ENCODE measurements around the gene C22orf39. TPM values are rescaled to one million over a fixed set of nuclear protein-coding genes. Genes with fewer than 3 reads are reported as not detected.

The C22orf39 gene
- total RNA-seq, 1 experiment from 2014 or later = 19.3 TPM

DNA sequence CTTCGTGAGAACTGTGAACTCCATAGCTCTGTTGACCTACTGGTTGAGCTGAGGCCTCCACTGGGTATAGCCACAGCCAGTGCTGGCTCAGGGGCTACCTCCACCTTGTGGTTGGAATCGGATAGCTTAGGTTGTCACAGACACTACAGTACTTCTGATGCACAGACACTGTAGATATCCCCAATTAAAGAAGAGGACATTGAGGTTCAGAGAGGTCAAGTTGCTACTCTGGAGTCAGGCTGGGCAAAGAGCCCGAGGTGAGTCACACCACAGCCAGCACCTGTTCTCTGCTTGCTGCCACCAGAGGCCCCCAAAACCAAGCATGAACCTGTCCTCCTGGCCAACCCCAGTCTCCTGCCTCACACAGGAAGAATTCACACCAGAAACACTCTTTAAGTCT is 26.1 kb upstream of the C22orf39 start:
- H3K9me3 Mint-ChIP-seq = no peaks in the 10 kb centered on the region
- Histone ChIP-seq H3K79me1 (ENCODE audit: insufficient read depth, low read depth, low read length, poor library complexity, severe bottlenecking) (peaks cover 3% of the 10 kb centered on the region), H3K9me3 (ENCODE audit: control insufficient read depth, low read depth, low read length) (no peaks in the 10 kb centered on the region), H3K18ac (ENCODE audit: insufficient read length, low read depth, low read length) (no peak overlapping the region), H2BK15ac (ENCODE audit: low read depth, low read length) (no peak overlapping the region), H2BK5ac (ENCODE audit: insufficient read length, low read length) (no peak overlapping the region), H3T11ph (ENCODE audit: low read length) (no peak overlapping the region), H3K4ac (ENCODE audit: low read depth, low read length) (no peak overlapping the region), H3K27me3 (ENCODE audit: insufficient read depth, low read length) (no peaks in the 10 kb centered on the region), H3K79me2 (ENCODE audit: insufficient read depth, low read length) (peaks cover 14% of the 10 kb centered on the region; the same call in 1 of the 2 replicates), H4K20me1 (ENCODE audit: control insufficient read depth, insufficient read depth, insufficient read length) (no peaks in the 10 kb centered on the region), H3K23ac (ENCODE audit: insufficient read length, low read depth, low read length) (no peak overlapping the region), H2AK5ac (ENCODE audit: insufficient read length, low read length) (no peak overlapping the region), H2BK120ac (ENCODE audit: low read depth, low read length, poor library complexity, severe bottlenecking) (no peak overlapping the region), H2BK12ac (ENCODE audit: insufficient read length, low read depth, low read length) (no peak overlapping the region), H3K4me2 (ENCODE audit: insufficient read depth, insufficient read length, low read length) (no peak overlapping the region), H4K91ac (ENCODE audit: insufficient read length, low read depth, low read length) (no peak overlapping the region), H3K23me2 (ENCODE audit: insufficient read length, low read depth, low read length, poor library complexity, severe bottlenecking) (peaks cover 6% of the 10 kb centered on the region), H4K8ac (replicated peaks; ENCODE audit: insufficient read length, low read depth, low read length) (no peak overlapping the region), H2AFZ (ENCODE audit: low read length) (no peak overlapping the region), H3K9ac (ENCODE audit: extremely low read depth, insufficient read length, low read length) (no peak overlapping the region), H4K5ac (ENCODE audit: insufficient read length, low read depth, low read length) (no peak overlapping the region), H3K27ac (ENCODE audit: insufficient read length, low read depth, low read length) (no peak overlapping the region), H2BK20ac (ENCODE audit: low read depth, low read length, poor library complexity, severe bottlenecking) (no peak overlapping the region), H3K14ac (ENCODE audit: insufficient read depth, low read length) (no peak overlapping the region), H3K56ac (ENCODE audit: insufficient read length, low read depth, low read length) (no peak overlapping the region), H3K4me1 (ENCODE audit: insufficient read depth, low read length) (no peaks in the 10 kb centered on the region; the same call in 1 of the 2 replicates)
- DNase-seq = no peak
- TF ChIP-seq, protein P1, sequence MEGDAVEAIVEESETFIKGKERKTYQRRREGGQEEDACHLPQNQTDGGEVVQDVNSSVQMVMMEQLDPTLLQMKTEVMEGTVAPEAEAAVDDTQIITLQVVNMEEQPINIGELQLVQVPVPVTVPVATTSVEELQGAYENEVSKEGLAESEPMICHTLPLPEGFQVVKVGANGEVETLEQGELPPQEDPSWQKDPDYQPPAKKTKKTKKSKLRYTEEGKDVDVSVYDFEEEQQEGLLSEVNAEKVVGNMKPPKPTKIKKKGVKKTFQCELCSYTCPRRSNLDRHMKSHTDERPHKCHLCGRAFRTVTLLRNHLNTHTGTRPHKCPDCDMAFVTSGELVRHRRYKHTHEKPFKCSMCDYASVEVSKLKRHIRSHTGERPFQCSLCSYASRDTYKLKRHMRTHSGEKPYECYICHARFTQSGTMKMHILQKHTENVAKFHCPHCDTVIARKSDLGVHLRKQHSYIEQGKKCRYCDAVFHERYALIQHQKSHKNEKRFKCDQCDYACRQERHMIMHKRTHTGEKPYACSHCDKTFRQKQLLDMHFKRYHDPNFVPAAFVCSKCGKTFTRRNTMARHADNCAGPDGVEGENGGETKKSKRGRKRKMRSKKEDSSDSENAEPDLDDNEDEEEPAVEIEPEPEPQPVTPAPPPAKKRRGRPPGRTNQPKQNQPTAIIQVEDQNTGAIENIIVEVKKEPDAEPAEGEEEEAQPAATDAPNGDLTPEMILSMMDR (conservative IDR thresholded peaks at IDR 0.05) = peak; percentile 32; the same call in 1 of the 3 replicates
- peaks cover 9 to 12% of the 10 kb centered on the region in 2 experiments for H3K4me1 Mint-ChIP-seq
- no CpG with 5 or more reads among the region's 3 CpGs for WGBS (ENCODE audit: extremely low coverage, insufficient read length, low lambda C conversion rate)
- H3K27me3 Mint-ChIP-seq (ENCODE audit: low read depth) = no peaks in the 10 kb centered on the region
- H3K27ac Mint-ChIP-seq = no peak overlapping the region; a peak in 1 of 7 replicates
- no peak overlapping the region for H3K4me3 Mint-ChIP-seq
- H3K36me3 Mint-ChIP-seq (ENCODE audit: insufficient read depth in 1 of 3, low read depth in 3 of 3) = peaks cover 30 to 60% (median 51%) of the 10 kb centered on the region in 3 experiments; a peak in 6 of 7 replicates

Data from H9 (cell line).